ENCODE measurements around the gene AJUBA.

- TF ChIP-seq CTCF (conservative IDR thresholded peaks at IDR 0.05) (no peak), EZH2 (IDR thresholded peaks at IDR 0.05; ENCODE audit: low read depth) (no peak)
Observed at GRCh38 chr14:23000860-23001259, 18.5 kb upstream of the AJUBA start.
